Measurements from ENCODE around the gene MSL3.

DNA sequence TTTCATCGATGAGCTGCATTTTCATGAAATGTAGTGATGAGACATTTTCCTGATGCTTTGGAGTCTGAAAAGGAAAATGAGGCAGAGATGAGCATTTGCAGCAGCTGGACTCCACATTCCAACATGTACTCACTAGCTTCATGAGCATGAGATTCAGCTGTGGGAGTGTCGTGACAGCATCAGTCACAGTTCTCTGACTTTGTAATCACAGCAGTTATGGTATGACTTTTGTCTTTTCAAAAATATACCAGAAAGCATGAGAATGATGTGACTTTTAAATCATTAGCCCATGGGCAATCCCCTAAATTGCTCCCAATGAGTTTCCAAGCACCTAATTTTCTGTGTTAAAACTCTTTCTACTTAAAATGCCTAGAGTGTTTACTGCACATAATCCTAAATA, 18.3 kb upstream of the MSL3 start:
- TF ChIP-seq CTCF (IDR thresholded peaks at IDR 0.05) (no peak), POLR2A (IDR thresholded peaks at IDR 0.05) (no peak)
